SK-N-SH (cell line): ENCODE results near the gene SRRD. TPM values are rescaled to one million over a fixed set of nuclear protein-coding genes. Genes with fewer than 3 reads are reported as not detected.

Experiments used
- CTCF ChIA-PET: fragments of 300-600, 350-600 bp; formaldehyde crosslinking; extraction: SDS; loops from one replicate; lab custom pipeline; 2021; lab: Yijun Ruan, JAX
- POLR2A ChIA-PET: fragments of 350-600 bp; sonication (Branson Sonifier 250); formaldehyde crosslinking; extraction: SDS; loops from one replicate; lab custom pipeline; 2020; ENCODE audit warnings: antibody characterized with exemption, inconsistent platforms; lab: Yijun Ruan, JAX
- DNase-seq: peaks from one replicate; pipeline ENCODE4 v3.0.0; 2012
- H2AFZ ChIP-seq: fragments of 200-600 bp; sonication (generic); 2 replicates; pipeline ENCODE4 v1.8.1; 2016; ENCODE audit warnings: antibody characterized with exemption, mild to moderate bottlenecking, low read depth
- H3F3A ChIP-seq: fragments of 200-600 bp; sonication (generic); replicated peaks from 2 replicates; pipeline ENCODE3; 2016; ENCODE audit warnings: antibody characterized with exemption, mild to moderate bottlenecking; ENCODE audit not compliant: insufficient read depth
- H3K27ac ChIP-seq, 2 experiments: fragments of 200-500 bp in 1 of 2; fragments of 200-600 bp in 1 of 2; sonication (Bioruptor generic) in 1 of 2; sonication (generic), shearing (Covaris generic) in 1 of 2; 2 replicates each; pipeline versions ENCODE4 v1.5.1 to v1.6.1; 2014 to 2016; ENCODE audit warnings: low read depth in 2 of 2, inconsistent platforms in 1 of 2, low read length in 1 of 2, mild to moderate bottlenecking in 1 of 2, mixed read lengths in 1 of 2
- H3K27me3 ChIP-seq: fragments of 200-600 bp; sonication (generic), shearing (Covaris generic); 2 replicates; pipeline ENCODE4 v1.6.1; 2016; ENCODE audit warnings: mixed run types; ENCODE audit not compliant: insufficient read depth
- H3K36me3 ChIP-seq, 2 experiments: fragments of 200-500 bp in 1 of 2; fragments of 200-600 bp in 1 of 2; sonication (Bioruptor generic) in 1 of 2; sonication (generic) in 1 of 2; replicated peaks in 1 of 2; 2 replicates each; pipeline versions ENCODE3 to v1.5.1; 2014 to 2016; ENCODE audit warnings: low read length in 1 of 2, mild to moderate bottlenecking in 1 of 2; ENCODE audit not compliant: insufficient read depth in 2 of 2, control insufficient read depth in 1 of 2
- H3K4me1 ChIP-seq, 2 experiments: fragments of 200-500 bp in 1 of 2; fragments of 200-600 bp in 1 of 2; sonication (Bioruptor generic) in 1 of 2; sonication (generic), shearing (Covaris generic) in 1 of 2; 2 replicates each; pipeline versions ENCODE4 v1.5.1 to v1.6.1; 2014 to 2016; ENCODE audit warnings: low read depth in 1 of 2, low read length in 1 of 2, mixed run types in 1 of 2; ENCODE audit not compliant: insufficient read depth in 2 of 2, control insufficient read depth in 1 of 2
- H3K4me2 ChIP-seq: fragments of 200-600 bp; sonication (generic), shearing (Covaris generic); 2 replicates; pipeline ENCODE4 v1.6.1; 2017; ENCODE audit warnings: mixed run types
- H3K4me3 ChIP-seq, 2 experiments: fragments of 200-500 bp in 1 of 2; fragments of 200-600 bp in 1 of 2; sonication (Bioruptor generic) in 1 of 2; sonication (generic), shearing (Covaris generic) in 1 of 2; 2 replicates each; pipeline versions ENCODE4 v1.5.1 to v1.8.1; 2014 to 2016; ENCODE audit warnings: low read depth in 2 of 2, inconsistent platforms in 1 of 2, low read length in 1 of 2, mild to moderate bottlenecking in 1 of 2, mixed read lengths in 1 of 2, moderate library complexity in 1 of 2
- H3K79me2 ChIP-seq: fragments of 200-600 bp; sonication (generic); 2 replicates; pipeline ENCODE4 v1.8.1; 2017; ENCODE audit warnings: mild to moderate bottlenecking; ENCODE audit not compliant: insufficient read depth
- H3K9ac ChIP-seq: fragments of 200-600 bp; sonication (generic); 2 replicates; pipeline ENCODE4 v1.6.1; 2017; ENCODE audit warnings: mixed run types
- H3K9me2 ChIP-seq: fragments of 200-600 bp; sonication (generic); 2 replicates; pipeline ENCODE4 v1.6.1; 2017; ENCODE audit warnings: mixed run types
- H3K9me3 ChIP-seq: fragments of 200-600 bp; sonication (generic); 2 replicates; pipeline ENCODE4 v1.6.1; 2017; ENCODE audit warnings: mixed run types, mild to moderate bottlenecking, moderate library complexity
- H4K20me1 ChIP-seq: fragments of 200-600 bp; sonication (generic); 2 replicates; pipeline ENCODE4 v1.6.1; 2017; ENCODE audit warnings: mild to moderate bottlenecking, mixed run types; ENCODE audit not compliant: insufficient read depth
- CHD2 ChIP-seq: fragments of 150-350 bp; IDR thresholded peaks from 2 replicates; pipeline ENCODE4 v1.6.1; 2018; ENCODE audit warnings: low read length; ENCODE audit not compliant: partially characterized antibody
- CTCF ChIP-seq: fragments of 200-600 bp; sonication (generic); IDR thresholded peaks from 2 replicates; pipeline ENCODE4 v1.6.1; 2017; ENCODE audit warnings: antibody characterized with exemption, mild to moderate bottlenecking, moderate library complexity
- EP300 ChIP-seq, 2 experiments: IDR thresholded peaks; 2 replicates each; pipeline versions ENCODE4 v1.4.0 to v1.6.1; 2012; ENCODE audit warnings: borderline replicate concordance in 1 of 2, low read depth in 1 of 2, low read length in 1 of 2
- FOXJ3 ChIP-seq: sonication (generic); formaldehyde crosslinking; IDR thresholded peaks from 2 replicates; pipeline ENCODE4 v1.5.1; 2020; ENCODE audit warnings: mild to moderate bottlenecking, missing genetic modification reagents
- GABPA ChIP-seq: IDR thresholded peaks from 2 replicates; pipeline ENCODE4 v1.4.0; 2012; ENCODE audit warnings: low read depth, mild to moderate bottlenecking
- IRF3 ChIP-seq: fragments of 150-350 bp; IDR thresholded peaks from 2 replicates; pipeline ENCODE4 v1.6.1; 2016; ENCODE audit warnings: mild to moderate bottlenecking, low read depth, low read length
- JUND ChIP-seq: IDR thresholded peaks from 2 replicates; pipeline ENCODE4 v1.4.0; 2012
- MXI1 ChIP-seq: IDR thresholded peaks from 2 replicates; pipeline ENCODE4 v1.6.1; 2012; ENCODE audit warnings: mild to moderate bottlenecking, low read depth, low read length, improper control_type of control experiment
- NRF1 ChIP-seq: IDR thresholded peaks from 2 replicates; pipeline ENCODE4 v1.6.1; 2012; ENCODE audit warnings: low read depth, mild to moderate bottlenecking, low read length
- POLR2AphosphoS5 ChIP-seq: IDR thresholded peaks from 2 replicates; pipeline ENCODE4 v1.6.1; 2012; ENCODE audit warnings: low read depth, low read length
- RAD21 ChIP-seq: IDR thresholded peaks from 2 replicates; pipeline ENCODE4 v1.6.1; 2012; ENCODE audit warnings: mild to moderate bottlenecking, low read length
- SMC3 ChIP-seq: IDR thresholded peaks from 2 replicates; pipeline ENCODE4 v1.6.1; 2012; ENCODE audit warnings: low read depth, low read length, improper control_type of control experiment
- TCF12 ChIP-seq: IDR thresholded peaks from 2 replicates; pipeline ENCODE4 v1.4.0; 2012
- TEAD4 ChIP-seq: IDR thresholded peaks from 2 replicates; pipeline ENCODE4 v1.4.0; 2012; ENCODE audit warnings: mild to moderate bottlenecking, borderline replicate concordance; ENCODE audit not compliant: insufficient read depth
- USF2 ChIP-seq: fragments of 150-350 bp; IDR thresholded peaks from 2 replicates; pipeline ENCODE4 v1.6.1; 2017; ENCODE audit warnings: antibody characterized with exemption, low read length, low read depth, borderline replicate concordance
- YY1 ChIP-seq: IDR thresholded peaks from 2 replicates; pipeline ENCODE4 v1.4.0; 2012; ENCODE audit warnings: low read depth, mild to moderate bottlenecking
- whole genome bisulfite sequencing: methylation state at CpG from one replicate; pipeline ENCODE4 v1.1.6; 2017; ENCODE audit warnings: low lambda C conversion rate; 5-methylcytosine and 5-hydroxymethylcytosine counted together
- polyA plus RNA-seq, 3 experiments: library from polyadenylated mRNA; depleted of rRNA; stranded (reverse); fragments of >200 nt; gene quantifications; 2 replicates each; pipeline ENCODE4 v1.2.3, GENCODE V29; 2012

Gene SRRD
- polyA plus RNA-seq, 1 of the 3 experiments (the other 2 are of a cell fraction) = 12.9 TPM

- TF ChIP-seq EP300 (IDR thresholded peaks at IDR 0.05; ENCODE audit: borderline replicate concordance in 1 of 2, low read depth in 1 of 2, low read length in 1 of 2) = peak in 1 of 2 experiments; percentile 18; a peak in 1 of 4 replicates
- TF ChIP-seq TEAD4 = no peak
- peak; percentile 42; the same call in 1 of the 2 replicates for TF ChIP-seq USF2
- TF ChIP-seq FOXJ3 (CRISPR knock-in tag) = no peak
- TF ChIP-seq NRF1 = no peak
These were observed at the start of gene SRRD, which contains the start of gene HPS4 (continued) for GRCh38 chr22:26483439-26484359.

GRCh38 chr22:26435327-26436093, 48.2 kb upstream of the SRRD start:
- Histone ChIP-seq H3K27ac (no peak overlapping the region), H4K20me1 (no peaks in the 10 kb centered on the region), H3K9me2 (no peaks in the 10 kb centered on the region), H3K4me2 (no peak overlapping the region), H3K4me1 (no peaks in the 10 kb centered on the region; a peak in 1 of 4 replicates), H3K27me3 (no peaks in the 10 kb centered on the region), H3F3A (peaks cover 3% of the 10 kb centered on the region), H2AFZ (no peak overlapping the region), H3K4me3 (no peak overlapping the region), H3K79me2 (no peaks in the 10 kb centered on the region), H3K9ac (no peak overlapping the region), H3K9me3 (no peaks in the 10 kb centered on the region), H3K36me3 (peaks cover 0 to 12% of the 10 kb centered on the region in 2 experiments)
- TF ChIP-seq SMC3 (no peak), POLR2AphosphoS5 (no peak), FOXJ3 (CRISPR knock-in tag) (no peak), RAD21 (no peak), CHD2 (no peak)
- WGBS = 88% methylated on average over 11 of the region's 11 CpGs
- ChIA-PET CTCF (interaction anchor here (0.9 to 2.9 kb wide), 2 partner anchors 26 to 37 kb away, joined by 3 to 14 read pairs; no protein-coding TSS in a partner anchor), POLR2A (no interaction called here)
- no peak for DNase-seq

- Histone ChIP-seq H3K4me1 (no peaks in the 10 kb centered on the region; a peak in 1 of 4 replicates), H4K20me1 (no peaks in the 10 kb centered on the region), H3K4me2 (no peak overlapping the region), H3K9me3 (no peaks in the 10 kb centered on the region), H3K27ac (no peak overlapping the region), H3K9me2 (no peaks in the 10 kb centered on the region), H3K27me3 (no peaks in the 10 kb centered on the region), H3K79me2 (no peaks in the 10 kb centered on the region), H2AFZ (no peak overlapping the region), H3K36me3 (peaks cover 0 to 12% of the 10 kb centered on the region in 2 experiments), H3K4me3 (no peak overlapping the region), H3F3A (no peaks in the 10 kb centered on the region), H3K9ac (no peak overlapping the region)
- CTCF ChIA-PET = interaction anchor here (0.8 to 2.4 kb wide), 3 partner anchors 24 to 71 kb away, joined by 3 to 18 read pairs (median 6); no protein-coding TSS in a partner anchor
- POLR2A ChIA-PET = interaction anchor here (1.0 kb wide), 1 partner anchor 47 kb away, joined by 3 read pairs; the partner anchor contains the start of genes HPS4 and SRRD
- no peak for DNase-seq
- 85% methylated on average over 10 of the region's 11 CpGs for WGBS
- TF ChIP-seq IRF3 = no peak
- TF ChIP-seq GABPA = no peak
- no peak for TF ChIP-seq JUND
- TF ChIP-seq TCF12 = no peak
- no peak for TF ChIP-seq MXI1
- no peak for TF ChIP-seq CTCF
- TF ChIP-seq USF2 = no peak
- no peak for TF ChIP-seq YY1
- no peak for TF ChIP-seq SMC3
These were observed 46.7 kb upstream of the SRRD start for GRCh38 chr22:26436903-26437515.
